NCI-H1694 treated with DMSO at 0.1 percent for 48 hours (cell line): ENCODE measurements around the gene SYTL3.
"Not testable (repeated sequence)": the region's sequence is repeated elsewhere in the genome, so short reads cannot be mapped to it uniquely, and the experiment has no call there.

Source experiments
- DNase-seq: peaks from one replicate; lab custom pipeline; 2025; lab: John Stamatoyannopoulos, UW

Gene SYTL3

DNA sequence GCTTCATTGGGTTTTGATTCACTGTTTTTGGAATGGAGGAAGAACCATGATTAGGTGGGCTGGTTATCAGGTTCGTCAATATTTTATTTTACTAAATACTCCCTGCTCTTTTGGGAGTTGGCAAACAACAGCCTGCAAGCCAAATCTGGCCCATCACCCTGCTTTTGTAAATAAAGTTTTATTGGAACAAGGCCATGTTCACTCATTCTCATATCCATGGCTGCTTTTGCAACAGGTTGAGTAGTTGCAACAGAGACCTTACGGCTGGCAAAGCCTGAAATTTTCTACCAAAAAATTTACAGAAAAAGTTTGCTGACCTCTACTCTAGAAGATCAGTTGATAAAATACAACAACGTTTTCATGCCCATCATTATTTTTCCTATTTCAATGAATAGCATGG is 45.1 kb downstream of the SYTL3 start:
- no peak for DNase-seq

DNA sequence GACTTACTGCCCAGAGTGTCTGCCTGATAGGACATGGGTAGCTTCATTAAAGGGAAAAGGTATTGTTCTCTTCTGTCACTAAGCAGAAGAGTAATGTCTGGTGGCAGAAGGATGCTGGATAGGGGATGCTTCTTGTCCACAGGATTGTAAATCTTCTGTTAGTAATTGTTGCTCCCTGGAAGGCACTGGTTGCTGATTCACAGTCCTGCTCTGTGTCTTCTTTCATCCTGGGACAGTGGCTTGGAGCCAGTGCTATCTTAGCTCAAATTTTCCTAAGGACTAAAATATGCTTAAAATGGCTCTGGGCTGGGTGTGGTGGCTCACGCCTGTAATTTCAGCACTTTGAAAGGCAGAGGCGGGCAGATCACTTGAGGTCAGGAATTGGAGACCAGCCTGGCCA is 48.0 kb downstream of the SYTL3 start:
- DNase-seq: no peak

DNA sequence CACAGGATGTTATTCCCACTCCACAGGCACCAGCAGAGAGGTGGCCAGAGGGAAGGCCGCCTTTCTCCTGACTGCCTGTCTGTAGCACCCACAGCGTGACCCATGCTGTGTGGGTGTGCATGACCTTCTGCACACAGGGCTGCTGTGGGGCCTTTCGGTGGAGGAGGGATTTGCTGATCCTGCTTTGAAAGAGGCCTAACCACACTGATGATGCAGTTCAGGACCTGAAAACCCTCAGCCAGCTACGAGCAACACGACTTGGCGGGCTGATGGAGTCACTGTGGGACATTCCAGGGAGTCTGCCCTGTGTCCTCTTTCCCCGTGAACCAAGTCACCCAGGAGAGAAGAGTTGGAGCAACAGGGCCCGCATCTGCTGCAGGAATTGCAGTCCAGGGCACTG is 49.1 kb downstream of the SYTL3 start:
- no peak for DNase-seq

DNA sequence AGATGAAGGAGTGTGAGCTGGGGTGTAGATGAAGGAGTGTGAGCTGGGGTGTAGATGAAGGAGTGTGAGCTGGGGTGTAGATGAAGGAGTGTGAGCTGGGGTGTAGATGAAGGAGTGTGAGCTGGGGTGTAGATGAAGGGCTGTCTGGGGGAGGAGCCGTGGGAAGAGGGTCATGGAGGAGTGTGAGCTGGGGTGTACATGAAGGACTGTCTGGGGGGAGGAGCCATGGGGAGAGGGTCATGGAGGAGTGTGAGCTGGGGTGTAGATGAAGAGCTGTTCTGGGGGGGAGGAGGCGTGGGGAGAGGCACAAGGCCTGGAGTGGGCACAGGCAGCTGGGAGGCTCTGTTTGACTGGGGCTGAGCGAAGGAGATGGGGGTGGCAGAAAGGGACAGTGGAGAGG is 51.4 kb downstream of the SYTL3 start:
- not testable (repeated sequence) for DNase-seq

DNA sequence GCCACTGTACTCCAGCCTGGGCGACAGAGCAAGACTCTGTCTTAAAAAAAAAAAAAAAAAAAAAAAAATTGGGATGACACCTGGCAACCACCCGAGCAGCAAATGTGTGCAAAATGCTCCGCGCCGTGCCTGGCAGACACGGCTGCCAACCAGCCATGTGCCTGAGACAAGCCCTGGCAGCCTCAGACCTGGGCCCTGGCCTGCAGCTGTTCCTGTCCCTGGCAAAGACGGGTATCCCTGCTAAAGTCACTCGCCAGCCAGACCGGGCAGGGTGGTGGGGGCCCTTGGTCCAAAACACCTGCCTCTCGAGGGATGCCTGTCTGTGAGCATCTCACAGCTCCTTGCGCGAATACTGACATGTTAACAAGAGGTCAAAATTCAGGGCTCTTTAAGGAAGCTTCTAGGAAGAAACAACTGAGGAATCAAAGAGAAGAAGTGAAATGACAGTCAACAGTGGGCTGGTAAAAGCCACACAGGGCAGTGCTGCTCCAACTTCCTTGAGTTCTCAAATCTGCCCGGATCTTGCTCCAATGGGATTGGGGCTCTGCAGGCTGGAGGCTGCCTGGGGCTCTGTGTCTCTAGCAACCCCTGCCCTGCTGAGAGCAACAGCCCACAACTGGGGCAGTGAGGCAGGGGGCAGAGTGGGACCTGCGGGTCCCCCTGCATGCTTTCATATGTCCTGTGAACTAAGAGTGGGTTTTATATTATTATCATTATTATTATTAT is 53.4 kb downstream of the SYTL3 start:
- peak; percentile 75 for DNase-seq

DNA sequence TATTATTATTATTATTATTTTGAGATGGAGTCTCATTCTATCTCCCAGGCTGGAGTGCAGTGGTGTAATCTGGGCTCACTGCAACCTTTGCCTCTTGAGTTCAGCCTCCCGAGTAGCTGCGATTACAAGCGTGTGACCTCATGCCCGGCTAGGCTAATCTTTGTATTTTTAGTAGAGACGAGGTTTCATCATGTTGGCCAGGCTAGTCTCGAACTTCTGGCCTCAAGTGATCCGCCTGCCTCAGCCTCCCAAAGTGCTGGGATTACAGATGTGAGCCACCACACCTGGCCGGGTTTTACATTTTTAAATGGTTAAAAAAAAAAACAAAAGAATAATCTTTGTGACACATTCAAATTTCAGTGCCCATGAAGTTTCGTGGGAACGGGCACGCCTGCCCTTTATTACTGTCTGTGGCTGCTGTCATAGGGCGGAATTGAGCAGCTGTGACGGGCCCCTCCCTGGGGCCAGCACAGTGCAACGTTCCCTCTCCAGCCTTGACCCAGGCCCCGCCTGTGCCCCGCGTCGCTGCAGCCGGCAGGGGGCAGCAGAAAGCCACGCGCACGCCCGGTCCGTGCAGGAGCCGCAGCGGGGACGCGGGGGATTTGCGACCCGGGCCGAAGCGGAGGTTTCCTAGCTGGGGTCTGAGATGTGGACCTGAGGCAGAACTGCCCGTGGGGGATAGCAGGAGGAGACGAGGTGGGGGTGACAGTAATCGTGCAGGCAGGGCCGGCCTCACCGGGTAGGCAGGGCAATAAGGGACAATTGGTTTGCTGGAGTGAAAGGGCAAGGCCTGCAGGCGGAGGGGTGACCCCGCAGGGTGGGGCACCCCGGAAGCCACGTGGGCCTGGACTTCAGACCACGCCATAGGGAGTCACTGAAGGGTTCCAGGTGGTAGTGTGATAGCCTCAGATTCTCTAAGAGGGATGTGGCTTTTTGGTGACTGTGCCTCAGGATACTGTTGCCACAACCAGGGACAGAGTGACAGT is 54.3 kb downstream of the SYTL3 start:
- DNase-seq: peak; percentile 12

DNA sequence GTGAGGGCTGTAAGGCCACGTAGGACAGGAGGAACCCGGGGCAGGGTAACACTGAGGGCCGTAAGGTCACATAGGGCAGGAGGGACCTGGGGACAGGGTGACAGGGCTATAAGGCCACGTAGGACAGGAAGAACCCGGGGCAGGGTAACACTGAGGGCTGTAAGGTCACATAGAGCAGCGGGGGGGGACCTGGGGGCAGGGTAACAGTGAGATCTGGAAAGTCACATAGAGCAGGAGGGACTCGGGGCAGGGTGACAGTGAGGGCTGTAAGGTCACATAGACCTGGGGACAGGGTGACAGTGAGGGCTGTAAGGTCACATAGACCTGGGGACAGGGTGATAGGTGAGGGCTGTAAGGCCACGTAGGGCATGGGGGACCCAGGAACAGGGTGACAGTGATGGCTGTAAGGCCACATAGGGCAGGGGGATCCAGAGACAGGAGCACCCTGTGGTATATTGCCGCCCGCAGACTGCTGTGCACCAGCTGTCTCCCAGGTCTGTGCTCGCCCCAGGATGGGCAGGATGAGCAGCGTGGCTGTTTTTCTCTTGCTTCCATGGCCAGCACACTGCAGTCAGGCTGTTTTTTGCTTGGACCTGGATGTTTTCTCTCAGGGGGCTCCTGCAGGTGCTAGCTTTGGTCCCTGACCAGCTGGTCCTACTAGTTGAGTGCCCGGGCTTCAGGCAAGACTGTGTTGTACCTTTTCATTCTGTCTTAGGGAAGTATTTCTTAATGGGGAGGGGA is 55.7 kb downstream of the SYTL3 start:
- no peak for DNase-seq

DNA sequence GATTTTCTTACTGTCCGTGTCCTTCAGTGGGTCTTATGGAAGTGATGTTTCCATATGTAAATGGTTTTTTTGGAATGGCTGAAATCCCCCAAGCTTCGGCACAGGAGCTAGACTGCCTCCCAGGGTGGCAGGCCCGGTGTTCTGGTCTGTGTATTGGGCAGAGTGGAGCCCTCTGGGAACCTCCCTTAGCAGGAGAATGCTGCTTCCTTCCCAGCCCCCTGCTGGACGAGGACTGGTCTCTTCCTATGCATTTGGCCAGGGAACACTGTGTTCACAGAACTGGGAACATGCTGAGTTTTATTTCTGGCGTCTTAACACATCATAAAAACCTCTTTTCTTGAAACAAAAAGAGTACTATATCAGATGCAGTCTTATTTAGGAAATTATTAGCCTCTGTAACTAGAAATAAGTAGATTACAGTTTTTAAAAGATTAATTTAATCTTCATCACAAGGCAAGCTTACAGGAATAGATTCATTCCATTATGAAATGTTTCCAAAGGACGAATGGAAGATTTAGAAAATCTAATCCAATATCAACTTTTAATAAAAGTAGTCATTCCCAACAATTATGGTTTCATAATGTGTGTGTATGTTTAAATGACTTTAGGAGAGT is 56.6 kb downstream of the SYTL3 start:
- DNase-seq: peak; percentile 14

DNA sequence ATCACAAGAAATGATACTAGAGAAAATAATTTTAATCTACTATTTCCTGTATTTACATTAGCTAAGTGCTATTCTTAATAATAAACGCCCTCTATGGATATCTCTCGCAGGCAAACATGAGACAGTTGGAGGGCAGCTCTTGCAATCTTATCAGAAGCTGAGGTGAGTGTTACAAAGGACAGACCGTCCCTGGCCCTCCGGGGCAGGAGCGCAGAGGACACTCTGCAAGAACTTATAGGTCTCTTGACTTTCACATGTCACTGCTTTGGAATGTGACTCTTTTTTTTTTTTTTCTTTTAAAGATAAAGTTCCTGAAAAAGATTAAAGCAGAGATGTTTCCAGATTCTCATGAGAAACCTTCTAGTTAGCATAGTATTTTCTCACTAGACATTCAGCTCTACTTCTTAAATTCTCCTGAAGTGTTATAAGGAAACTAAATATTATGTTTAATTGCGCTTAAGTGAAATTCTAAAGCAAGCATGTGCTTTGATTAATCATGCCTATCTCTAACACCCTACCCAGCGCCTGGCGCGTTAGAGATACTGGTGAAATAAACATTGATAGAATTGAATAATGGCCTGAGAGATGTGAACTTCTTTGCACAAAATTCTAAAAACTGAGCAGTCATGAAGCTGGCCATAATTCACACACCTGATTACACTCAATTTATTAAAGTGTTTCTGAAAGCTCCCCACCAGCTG is 57.4 kb downstream of the SYTL3 start:
- no peak for DNase-seq

DNA sequence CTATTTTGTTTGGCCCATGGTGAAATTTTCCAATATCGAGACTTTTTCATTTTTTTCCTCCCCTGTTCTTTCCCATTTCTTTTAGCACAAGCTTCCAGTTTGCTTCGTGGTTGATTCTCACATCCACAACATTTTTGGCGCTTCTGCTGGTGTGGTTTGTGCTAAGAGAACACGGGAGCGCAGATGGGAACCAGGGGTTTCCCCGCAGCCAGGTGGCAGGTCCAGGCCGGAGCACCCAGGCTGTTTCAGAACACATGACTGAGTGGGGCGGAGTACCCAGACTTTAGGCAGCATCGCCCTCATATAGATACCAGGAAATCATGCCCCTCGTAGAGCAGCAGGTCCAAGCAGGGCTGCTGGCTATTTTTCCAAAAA is 58.0 kb downstream of the SYTL3 start:
- DNase-seq: peak; percentile 54

DNA sequence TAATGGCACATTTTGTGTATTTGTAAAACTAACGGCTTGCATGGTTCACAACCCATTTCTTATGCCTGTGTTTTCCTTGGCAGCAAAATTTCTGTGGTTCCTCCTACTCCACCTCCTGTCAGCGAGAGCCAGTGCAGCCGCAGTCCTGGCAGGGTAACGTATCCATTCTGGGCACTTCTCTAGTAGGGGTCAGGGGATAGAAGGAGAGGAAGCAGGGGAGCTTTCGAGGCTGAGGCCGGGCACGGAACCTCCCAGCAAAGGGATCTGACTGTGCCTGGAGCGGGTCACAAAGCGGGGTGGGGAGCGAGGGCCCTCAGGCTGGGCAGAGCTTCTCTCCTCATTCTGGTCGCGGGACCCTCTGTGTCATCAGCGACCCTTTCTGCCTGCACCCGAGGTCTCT is 58.4 kb downstream of the SYTL3 start:
- no peak for DNase-seq

DNA sequence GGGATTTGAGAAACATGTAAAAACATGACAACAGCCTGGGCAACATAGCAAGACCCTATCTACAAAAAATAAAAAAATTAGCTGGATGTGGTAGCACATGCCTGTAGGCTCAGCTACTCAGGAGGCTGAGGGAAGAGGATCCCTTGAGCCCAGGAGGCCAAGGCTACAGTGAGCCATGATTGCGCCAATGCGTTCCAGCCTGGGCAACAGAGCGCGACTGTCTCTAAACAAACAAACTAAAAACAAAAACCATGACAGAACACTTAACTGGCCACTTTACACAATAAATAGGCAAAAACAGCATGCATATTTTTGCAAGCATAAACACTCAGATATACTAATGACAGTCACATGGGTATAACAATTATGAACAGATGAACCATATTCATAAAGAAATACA is 60.0 kb downstream of the SYTL3 start:
- DNase-seq: no peak

DNA sequence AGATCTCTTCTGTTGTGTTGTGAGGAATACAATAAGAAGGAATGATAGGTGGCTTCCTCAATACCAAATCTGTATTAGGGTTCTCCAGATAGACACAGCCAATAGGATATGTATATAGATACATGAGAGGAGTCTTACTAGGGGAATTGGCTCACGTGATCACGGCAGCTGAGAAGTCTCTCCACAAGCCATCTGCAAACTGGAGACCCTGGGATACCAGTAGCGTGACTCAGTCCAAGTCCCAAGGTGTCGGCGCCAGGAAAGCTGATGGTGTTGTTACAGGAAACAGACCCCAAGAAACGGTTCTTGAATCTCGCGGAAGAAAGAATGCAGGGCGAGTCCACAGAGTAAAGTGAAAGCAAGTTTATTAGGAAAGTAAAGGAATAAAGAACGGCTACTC is 61.4 kb downstream of the SYTL3 start:
- DNase-seq: no peak

DNA sequence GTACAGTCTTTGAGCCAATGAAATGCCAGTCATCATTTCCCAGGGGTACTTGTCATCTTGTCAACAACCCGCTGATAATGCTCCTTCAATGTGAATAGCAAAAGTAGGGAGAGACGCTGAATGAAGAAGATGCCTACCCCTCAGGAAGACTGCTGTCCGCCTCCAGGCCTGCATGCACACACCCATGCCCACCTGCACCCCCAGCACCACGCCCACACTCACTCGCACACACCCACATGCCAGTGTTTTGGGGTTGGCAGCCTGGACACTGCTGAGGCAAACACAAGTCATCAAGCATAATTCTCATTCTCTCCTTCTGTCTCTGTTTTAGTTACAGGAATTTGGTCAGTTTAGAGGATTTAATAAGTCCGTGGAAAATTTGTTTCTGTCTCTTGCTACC is 63.6 kb downstream of the SYTL3 start:
- no peak for DNase-seq

DNA sequence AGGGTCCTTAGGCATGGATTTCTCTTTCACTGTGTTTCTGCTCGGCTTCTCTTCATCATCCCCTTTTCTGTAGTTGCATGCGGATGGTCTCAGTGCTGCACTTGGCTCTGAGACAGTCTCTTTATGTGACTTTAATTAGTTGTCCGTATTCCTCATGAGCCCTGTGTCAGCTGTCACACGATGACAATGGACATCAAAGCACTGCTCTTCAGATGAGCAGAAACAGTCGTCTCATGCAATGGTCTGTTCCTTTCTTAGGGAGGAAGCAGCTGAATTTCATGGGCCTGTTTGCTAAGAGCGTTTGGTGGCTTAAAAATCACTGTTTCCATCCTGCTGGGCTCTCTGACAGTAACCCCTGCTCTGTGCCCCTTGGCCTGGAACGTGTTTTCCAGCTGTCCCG is 64.9 kb downstream of the SYTL3 start:
- no peak for DNase-seq

DNA sequence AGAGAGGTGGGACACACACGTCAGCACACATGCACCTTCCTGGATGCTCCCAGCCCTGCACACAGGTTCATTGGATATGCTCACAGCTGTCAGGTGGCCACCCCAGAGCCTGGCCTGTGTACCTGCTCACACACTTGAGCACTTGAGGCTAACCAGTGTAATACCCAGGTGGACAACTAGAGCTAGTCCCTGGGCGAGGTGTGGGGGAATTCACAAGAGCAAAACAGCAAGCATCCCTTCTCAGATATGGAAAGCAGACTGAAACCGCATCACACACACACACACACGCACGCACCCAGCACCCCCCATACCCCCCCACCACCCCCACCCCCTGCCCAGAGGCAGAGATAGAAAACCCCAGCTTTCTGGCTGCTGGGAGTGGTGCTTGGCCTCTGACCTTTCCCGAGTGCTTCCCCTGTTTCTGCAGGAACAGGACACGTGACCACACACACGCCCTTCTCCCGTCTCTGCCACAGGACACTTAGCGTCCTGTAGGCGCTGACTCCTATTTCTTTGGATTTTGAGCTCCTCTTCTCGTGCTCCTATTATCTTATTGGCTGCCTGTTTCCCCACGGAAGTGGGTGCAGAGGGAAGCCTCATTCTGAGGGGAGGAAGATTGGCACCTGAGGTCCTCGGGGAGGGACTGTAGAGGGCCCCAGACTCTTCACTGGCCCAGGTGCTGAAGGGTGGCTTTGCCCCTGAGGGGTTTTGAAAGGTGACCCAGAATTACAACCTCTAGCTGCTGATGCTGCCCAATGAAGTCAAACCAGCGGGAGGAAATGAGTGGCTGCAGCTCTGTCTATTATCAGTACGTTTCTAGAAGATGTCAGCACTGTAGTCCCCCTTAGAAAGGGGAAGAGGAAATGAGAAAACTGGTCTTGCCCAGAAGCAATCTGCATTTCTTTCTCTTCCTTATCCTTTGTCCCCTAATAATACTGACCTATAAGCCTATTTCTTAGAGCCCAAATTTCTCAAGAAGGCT is 65.8 kb downstream of the SYTL3 start:
- DNase-seq: no peak

DNA sequence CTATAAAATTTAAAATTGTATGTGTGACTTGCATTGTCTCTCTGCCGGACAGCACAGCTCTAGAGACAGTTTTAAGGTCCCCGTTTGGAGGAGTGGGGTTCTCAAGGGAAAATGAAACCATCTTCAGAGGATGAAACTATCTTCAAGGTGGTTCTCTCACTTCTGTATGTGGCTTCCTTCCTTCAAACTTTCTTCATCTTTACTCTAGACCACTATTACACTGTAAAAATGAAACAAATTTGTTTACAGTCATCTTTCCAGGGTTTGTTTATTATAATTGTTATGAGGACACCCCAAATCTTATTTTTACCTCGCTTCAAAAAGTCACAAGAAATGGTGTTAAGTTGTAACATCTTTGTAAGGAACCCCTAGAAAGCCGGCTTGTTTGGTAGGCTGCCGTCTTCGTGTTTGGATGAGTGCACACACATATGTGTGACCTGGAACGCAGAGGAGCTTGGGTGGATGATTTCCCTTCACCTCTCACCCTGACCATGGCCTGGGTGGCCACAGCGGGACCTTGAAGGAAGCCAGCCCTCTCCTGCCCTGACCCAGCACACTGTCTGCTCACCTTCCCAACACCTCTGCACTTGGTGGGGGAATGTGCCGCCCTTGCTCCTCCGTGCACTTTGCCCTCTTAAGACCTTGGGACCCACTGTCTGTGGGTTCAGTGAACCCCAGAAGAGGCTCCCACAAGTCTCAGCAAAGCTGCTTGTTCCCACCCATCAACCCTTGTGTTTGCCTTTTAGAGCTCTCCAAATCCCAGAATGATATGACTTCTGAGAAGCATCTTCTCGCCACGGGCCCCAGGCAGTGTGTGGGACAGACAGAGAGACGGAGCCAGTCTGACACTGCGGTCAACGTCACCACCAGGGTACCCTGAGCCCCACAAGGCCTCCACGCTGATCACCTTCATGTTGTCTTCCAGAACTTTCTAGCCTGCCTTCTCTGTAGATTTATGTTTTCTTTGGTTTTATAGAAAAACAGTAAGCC is 67.8 kb downstream of the SYTL3 start:
- DNase-seq: no peak

DNA sequence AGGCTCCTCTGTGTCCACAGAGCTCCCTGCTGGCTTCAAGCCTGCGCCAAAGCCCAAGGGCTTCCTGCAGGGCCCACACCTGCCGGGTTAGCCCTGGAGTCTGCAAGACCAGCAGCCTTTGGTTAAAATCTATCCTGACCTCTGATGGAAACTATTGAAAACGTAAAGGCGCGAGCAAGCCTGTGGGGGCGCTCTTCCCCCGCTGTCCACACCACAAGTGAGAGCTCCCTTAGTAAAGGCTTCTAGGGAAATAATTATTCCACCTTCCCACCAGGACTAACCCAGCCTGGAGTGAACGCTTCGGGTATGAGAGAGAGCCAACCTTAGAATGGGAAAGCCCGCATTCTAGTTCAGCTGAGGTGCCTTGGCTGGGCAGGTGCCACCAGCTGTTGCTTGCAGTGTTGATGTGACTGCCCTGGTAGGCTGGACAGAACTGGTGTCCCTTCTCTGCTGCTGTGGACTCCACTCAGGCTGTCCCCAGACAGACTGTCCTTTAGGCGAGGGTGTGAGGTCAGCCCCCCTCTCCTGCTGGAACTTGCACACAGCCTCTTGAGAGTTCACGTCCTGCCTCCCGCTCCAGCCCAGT is 68.7 kb downstream of the SYTL3 start:
- peak; percentile 17 for DNase-seq
